ENCODE results near the gene UBE2L3.
"Not testable (repeated sequence)": the region's sequence is repeated elsewhere in the genome, so short reads cannot be mapped to it uniquely, and the experiment has no call there.

GRCh38 chr22:21596356-21597135, 29.0 kb downstream of the UBE2L3 start:
- not testable (repeated sequence) for TF ChIP-seq CTCF (IDR thresholded peaks at IDR 0.05); EZH2 (IDR thresholded peaks at IDR 0.05; ENCODE audit: borderline replicate concordance, insufficient read depth, low read depth, low read length, poor library complexity, severe bottlenecking)
